ENCODE data around the gene PDX1. TPM values are rescaled to one million over a fixed set of nuclear protein-coding genes. Genes with fewer than 3 reads are reported as not detected.

The PDX1 gene
- total RNA-seq, 5 donors from 2014 or later (not counting 1 experiment from before 2014, with no cell fraction given), result not detected

GRCh38 chr13:27918041-27918917, 1.5 kb upstream of the PDX1 start:
- Mint-ChIP-seq H3K36me3 (no peaks in the 10 kb centered on the region), H3K4me1 (peaks cover 31 to 35% (median 33%) of the 10 kb centered on the region in 3 donors), H3K9me3 (no peaks in the 10 kb centered on the region), H3K27ac (no peak overlapping the region), H3K27me3 (peaks cover 64 to 83% of the 10 kb centered on the region in 2 donors), H3K4me3 (peak overlapping the region in 2 of 3 donors; percentile 25 to 56)
- H3K36me3 ChIP-seq (ENCODE audit: control insufficient read depth in 2 of 2, extremely low read depth in 1 of 2, insufficient read depth in 1 of 2, low read length in 1 of 2), result no peaks in the 10 kb centered on the region
- H3K4me3 ChIP-seq (ENCODE audit: control insufficient read depth in 1 of 2, extremely low read depth in 1 of 2, low read length in 1 of 2), result peak overlapping the region in 1 of 2 donors; percentile 5
- ChIA-PET POLR2A (no interaction called here), CTCF (interaction anchor here in 1 of 2 donors (0.6 kb wide), 1 partner anchor 53 kb away, joined by 3 read pairs; no protein-coding TSS in a partner anchor)
- no peak overlapping the region for H3K27ac ChIP-seq (ENCODE audit: low read length)
- peaks cover 2 to 36% of the 10 kb centered on the region in 2 experiments for H3K4me1 ChIP-seq (ENCODE audit: control insufficient read depth in 1 of 2, extremely low read depth in 1 of 2, insufficient read depth in 2 of 2, low read length in 2 of 2)
- 12% methylated on average over 31 of the region's 46 CpGs for WGBS (ENCODE audit: insufficient coverage)
- ATAC-seq (replicated peaks in 1 of 4), result no peak
- no peaks in the 10 kb centered on the region for H3K9me3 ChIP-seq
- DNase-seq, result no peak
- H3K27me3 ChIP-seq (replicated peaks in 1 of 2; ENCODE audit: control insufficient read depth in 2 of 2, extremely low read depth in 1 of 2, insufficient read depth in 2 of 2, low read length in 1 of 2), result peaks cover 26 to 86% of the 10 kb centered on the region in 2 experiments

- Mint-ChIP-seq H3K4me1 (peaks cover 36 to 43% (median 39%) of the 10 kb centered on the region in 3 donors), H3K4me3 (peak overlapping the region in 1 of 3 donors; percentile 56), H3K27ac (no peak overlapping the region), H3K9me3 (no peaks in the 10 kb centered on the region), H3K36me3 (no peaks in the 10 kb centered on the region), H3K27me3 (peaks cover 66 to 82% of the 10 kb centered on the region in 2 donors)
- ATAC-seq (replicated peaks in 1 of 4) (no peak), DNase-seq (no peak)
- ChIA-PET CTCF (no interaction called here), POLR2A (no interaction called here)
- no peaks in the 10 kb centered on the region for H3K9me3 ChIP-seq
- peak overlapping the region in 1 of 2 donors; percentile 5 for H3K4me3 ChIP-seq (ENCODE audit: control insufficient read depth in 1 of 2, extremely low read depth in 1 of 2, low read length in 1 of 2)
- WGBS (ENCODE audit: insufficient coverage), result 16% methylated on average over 11 of the region's 23 CpGs
- no peak overlapping the region for H3K27ac ChIP-seq (ENCODE audit: low read length)
- peaks cover 2 to 40% of the 10 kb centered on the region in 2 experiments for H3K4me1 ChIP-seq (ENCODE audit: control insufficient read depth in 1 of 2, extremely low read depth in 1 of 2, insufficient read depth in 2 of 2, low read length in 2 of 2)
- no peaks in the 10 kb centered on the region for H3K36me3 ChIP-seq (ENCODE audit: control insufficient read depth in 2 of 2, extremely low read depth in 1 of 2, insufficient read depth in 1 of 2, low read length in 1 of 2)
- H3K27me3 ChIP-seq (replicated peaks in 1 of 2; ENCODE audit: control insufficient read depth in 2 of 2, extremely low read depth in 1 of 2, insufficient read depth in 2 of 2, low read length in 1 of 2), result peaks cover 21 to 86% of the 10 kb centered on the region in 2 experiments
Observed at GRCh38 chr13:27918918-27919658, 712 bp upstream of the PDX1 start.

- POLR2A ChIA-PET, result no interaction called here
- peaks cover 21 to 86% of the 10 kb centered on the region in 2 experiments for H3K27me3 ChIP-seq (replicated peaks in 1 of 2; ENCODE audit: control insufficient read depth in 2 of 2, extremely low read depth in 1 of 2, insufficient read depth in 2 of 2, low read length in 1 of 2)
- CTCF ChIA-PET, result no interaction called here
- 8% methylated on average over 11 of the region's 11 CpGs for WGBS (ENCODE audit: insufficient coverage)
- H3K4me1 Mint-ChIP-seq, result peaks cover 38 to 44% (median 41%) of the 10 kb centered on the region in 3 donors
- H3K4me1 ChIP-seq (ENCODE audit: control insufficient read depth in 1 of 2, extremely low read depth in 1 of 2, insufficient read depth in 2 of 2, low read length in 2 of 2), result peaks cover 2 to 40% of the 10 kb centered on the region in 2 experiments
- no peaks in the 10 kb centered on the region for H3K9me3 Mint-ChIP-seq
- no peaks in the 10 kb centered on the region for H3K36me3 ChIP-seq (ENCODE audit: control insufficient read depth in 2 of 2, extremely low read depth in 1 of 2, insufficient read depth in 1 of 2, low read length in 1 of 2)
- peak overlapping the region; percentile 28 to 56 (median 37) for H3K4me3 Mint-ChIP-seq
- H3K27ac ChIP-seq (ENCODE audit: low read length), result no peak overlapping the region
- ATAC-seq (replicated peaks in 1 of 4), result no peak
- H3K27ac Mint-ChIP-seq, result no peak overlapping the region
- H3K4me3 ChIP-seq (ENCODE audit: control insufficient read depth in 1 of 2, extremely low read depth in 1 of 2, low read length in 1 of 2), result peak overlapping the region in 1 of 2 donors; percentile 33
- no peak for DNase-seq
- H3K36me3 Mint-ChIP-seq, result no peaks in the 10 kb centered on the region
- H3K9me3 ChIP-seq, result no peaks in the 10 kb centered on the region
- peaks cover 66 to 79% of the 10 kb centered on the region in 2 donors for H3K27me3 Mint-ChIP-seq
Observed at GRCh38 chr13:27919659-27919933, 204 bp upstream of the PDX1 start.

- DNase-seq (no peak), ATAC-seq (replicated peaks in 1 of 4) (no peak)
- Mint-ChIP-seq H3K4me1 (peaks cover 41 to 45% (median 44%) of the 10 kb centered on the region in 3 donors), H3K36me3 (no peaks in the 10 kb centered on the region), H3K9me3 (no peaks in the 10 kb centered on the region), H3K27me3 (peaks cover 64 to 77% of the 10 kb centered on the region in 2 donors), H3K27ac (peak overlapping the region in 1 of 2 donors; percentile 63), H3K4me3 (peak overlapping the region; percentile 63 to 82 (median 66))
- Histone ChIP-seq H3K9me3 (no peaks in the 10 kb centered on the region), H3K4me3 (ENCODE audit: control insufficient read depth in 1 of 2, extremely low read depth in 1 of 2, low read length in 1 of 2) (peak overlapping the region; percentile 28 to 49), H3K27me3 (replicated peaks in 1 of 2; ENCODE audit: control insufficient read depth in 2 of 2, extremely low read depth in 1 of 2, insufficient read depth in 2 of 2, low read length in 1 of 2) (peaks cover 19 to 89% of the 10 kb centered on the region in 2 experiments), H3K27ac (ENCODE audit: low read length) (no peak overlapping the region), H3K4me1 (ENCODE audit: control insufficient read depth in 1 of 2, extremely low read depth in 1 of 2, insufficient read depth in 2 of 2, low read length in 2 of 2) (peaks cover 2 to 40% of the 10 kb centered on the region in 2 experiments), H3K36me3 (ENCODE audit: control insufficient read depth in 2 of 2, extremely low read depth in 1 of 2, insufficient read depth in 1 of 2, low read length in 1 of 2) (no peaks in the 10 kb centered on the region)
- WGBS (ENCODE audit: insufficient coverage), result 7% methylated on average over 33 of the region's 40 CpGs
- POLR2A ChIA-PET, result no interaction called here
- CTCF ChIA-PET, result no interaction called here
Observed at GRCh38 chr13:27920677-27921420, 1.0 kb downstream of the PDX1 start.

GRCh38 chr13:27921421-27921960, 1.7 kb downstream of the PDX1 start:
- H3K36me3 ChIP-seq (ENCODE audit: control insufficient read depth in 2 of 2, extremely low read depth in 1 of 2, insufficient read depth in 1 of 2, low read length in 1 of 2), result no peaks in the 10 kb centered on the region
- H3K27ac ChIP-seq (ENCODE audit: low read length), result no peak overlapping the region
- no peak for ATAC-seq (replicated peaks in 1 of 4)
- peak overlapping the region; percentile 28 to 49 for H3K4me3 ChIP-seq (ENCODE audit: control insufficient read depth in 1 of 2, extremely low read depth in 1 of 2, low read length in 1 of 2)
- H3K9me3 ChIP-seq, result no peaks in the 10 kb centered on the region
- H3K36me3 Mint-ChIP-seq, result no peaks in the 10 kb centered on the region
- no peak for DNase-seq
- ChIA-PET POLR2A (interaction anchor here in 1 of 2 donors (0.6 kb wide), 1 partner anchor 487 kb away, joined by 3 read pairs; no protein-coding TSS in a partner anchor), CTCF (no interaction called here)
- WGBS (ENCODE audit: insufficient coverage), result 2% methylated on average over 37 of the region's 41 CpGs
- H3K4me3 Mint-ChIP-seq, result peak overlapping the region in 2 of 3 donors; percentile 63 to 82
- H3K9me3 Mint-ChIP-seq, result no peaks in the 10 kb centered on the region
- H3K4me1 Mint-ChIP-seq, result peaks cover 44 to 48% (median 46%) of the 10 kb centered on the region in 3 donors
- peaks cover 23 to 85% of the 10 kb centered on the region in 2 experiments for H3K27me3 ChIP-seq (replicated peaks in 1 of 2; ENCODE audit: control insufficient read depth in 2 of 2, extremely low read depth in 1 of 2, insufficient read depth in 2 of 2, low read length in 1 of 2)
- no peak overlapping the region for H3K27ac Mint-ChIP-seq
- peaks cover 2 to 41% of the 10 kb centered on the region in 2 experiments for H3K4me1 ChIP-seq (ENCODE audit: control insufficient read depth in 1 of 2, extremely low read depth in 1 of 2, insufficient read depth in 2 of 2, low read length in 2 of 2)
- H3K27me3 Mint-ChIP-seq, result peaks cover 65 to 79% of the 10 kb centered on the region in 2 donors
